Neural cell (in vitro differentiated cells): ENCODE results near the gene TMEM181. TPM values are rescaled to one million over a fixed set of nuclear protein-coding genes. Genes with fewer than 3 reads are reported as not detected.

Experiments
- H2AFZ ChIP-seq: fragments of 200-600, 300-800 bp; sonication (generic), shearing (Covaris generic); 2 replicates; pipeline ENCODE4 v1.6.0; 2014; ENCODE audit warnings: low read depth, mild to moderate bottlenecking, antibody characterized with exemption, low read length, moderate library complexity
- H3F3A ChIP-seq: fragments of 200-600 bp; shearing (Covaris generic); 2 replicates; pipeline ENCODE4 v1.6.1; 2016; ENCODE audit warnings: mild to moderate bottlenecking, moderate library complexity, mixed read lengths, antibody characterized with exemption, low read length; ENCODE audit not compliant: insufficient read depth, poor library complexity, severe bottlenecking
- H3K27ac ChIP-seq: fragments of 200-600, 300-800 bp; sonication (generic), shearing (Covaris generic); 2 replicates; pipeline ENCODE4 v1.5.1; 2014; ENCODE audit warnings: mild to moderate bottlenecking, low read length, moderate library complexity
- H3K27me3 ChIP-seq: fragments of 300-800, 200-600 bp; sonication (generic), shearing (Covaris generic); 2 replicates; pipeline ENCODE4 v1.6.0; 2014; ENCODE audit warnings: mild to moderate bottlenecking, low read depth, low read length, moderate library complexity; ENCODE audit not compliant: insufficient read depth
- H3K36me3 ChIP-seq: fragments of 300-800, 200-600 bp; sonication (generic), shearing (Covaris generic); 2 replicates; pipeline ENCODE4 v1.5.1; 2014; ENCODE audit warnings: mild to moderate bottlenecking, antibody characterized with exemption, low read length, moderate library complexity; ENCODE audit not compliant: insufficient read depth
- H3K4me2 ChIP-seq: fragments of 300-800, 200-600 bp; sonication (generic), shearing (Covaris generic); 2 replicates; pipeline ENCODE4 v1.6.0; 2014; ENCODE audit warnings: mild to moderate bottlenecking, low read length
- H3K4me3 ChIP-seq: fragments of 300-800, 200-600 bp; sonication (generic), shearing (Covaris generic); 2 replicates; pipeline ENCODE4 v1.5.1; 2014; ENCODE audit warnings: mild to moderate bottlenecking, low read length, moderate library complexity
- H3K79me2 ChIP-seq: fragments of 200-600 bp; shearing (Covaris generic); replicated peaks from 2 replicates; pipeline ENCODE4 v1.6.0; 2014; ENCODE audit warnings: mild to moderate bottlenecking, low read length, moderate library complexity; ENCODE audit not compliant: insufficient read depth
- H3K9ac ChIP-seq: fragments of 300-800, 200-600 bp; sonication (generic), shearing (Covaris generic); 2 replicates; pipeline ENCODE4 v1.6.1; 2016; ENCODE audit warnings: mild to moderate bottlenecking, low read length, mixed read lengths
- H3K9me2 ChIP-seq: fragments of 200-600 bp; shearing (Covaris generic); 2 replicates; pipeline ENCODE4 v1.6.1; 2016; ENCODE audit warnings: mild to moderate bottlenecking, low read length, mixed read lengths; ENCODE audit not compliant: insufficient read depth
- H3K9me3 ChIP-seq: fragments of 200-600, 300-800 bp; sonication (generic), shearing (Covaris generic); 2 replicates; pipeline ENCODE4 v1.6.1; 2016; ENCODE audit warnings: mild to moderate bottlenecking, mixed run types, low read length, moderate library complexity, mixed read lengths
- H4K20me1 ChIP-seq: fragments of 200-600 bp; shearing (Covaris generic); 2 replicates; pipeline ENCODE4 v1.6.1; 2016; ENCODE audit warnings: mild to moderate bottlenecking, mixed run types; ENCODE audit not compliant: insufficient read depth
- CTCF ChIP-seq: fragments of 450-650 bp; IDR thresholded peaks from 2 replicates; pipeline ENCODE4 v1.5.1; 2014; ENCODE audit warnings: antibody characterized with exemption, mild to moderate bottlenecking, moderate library complexity; ENCODE audit not compliant: poor library complexity, severe bottlenecking
- EP300 ChIP-seq: fragments of 450-650 bp; conservative IDR thresholded peaks from 2 replicates; pipeline ENCODE4 v1.6.1; 2014; ENCODE audit warnings: antibody characterized with exemption, mild to moderate bottlenecking, moderate library complexity; ENCODE audit not compliant: poor library complexity, severe bottlenecking
- EZH2 ChIP-seq: fragments of 200-600, 300-800 bp; shearing (Covaris generic), sonication (generic); IDR thresholded peaks from 2 replicates; pipeline ENCODE4 v1.6.1; 2014; ENCODE audit warnings: antibody characterized with exemption, low read length, borderline replicate concordance, mild to moderate bottlenecking; ENCODE audit not compliant: insufficient read depth, poor library complexity, severe bottlenecking
- MXI1 ChIP-seq: fragments of 450-650 bp; conservative IDR thresholded peaks from 2 replicates; pipeline ENCODE4 v1.6.1; 2014; ENCODE audit warnings: antibody characterized with exemption, mild to moderate bottlenecking; ENCODE audit not compliant: poor library complexity, severe bottlenecking
- POLR2AphosphoS5 ChIP-seq: IDR thresholded peaks from 2 replicates; pipeline ENCODE4 v1.6.1; 2012
- RAD21 ChIP-seq: fragments of 450-650 bp; conservative IDR thresholded peaks from 2 replicates; pipeline ENCODE4 v1.6.1; 2014; ENCODE audit warnings: antibody characterized with exemption, mild to moderate bottlenecking, moderate library complexity
- REST ChIP-seq: IDR thresholded peaks from 2 replicates; pipeline ENCODE4 v1.6.1; 2012; ENCODE audit warnings: borderline replicate concordance
- SMC3 ChIP-seq: fragments of 450-650 bp; conservative IDR thresholded peaks from 2 replicates; pipeline ENCODE4 v1.6.1; 2014; ENCODE audit warnings: antibody characterized with exemption, mild to moderate bottlenecking, moderate library complexity; ENCODE audit not compliant: poor library complexity
- TAF1 ChIP-seq: IDR thresholded peaks from 2 replicates; pipeline ENCODE4 v1.6.1; 2012; ENCODE audit warnings: low read depth
- polyA plus RNA-seq: library from polyadenylated mRNA; depleted of rRNA; stranded (reverse); fragments of >200 nt; gene quantifications from 2 replicates; pipeline ENCODE4 v1.2.3, GENCODE V29; 2014

TMEM181 gene
- polyA plus RNA-seq, 1 donor from 2014 or later: 47.6 TPM

GRCh38 chr6:158635427-158636073 lies 75.7 kb downstream of the TMEM181 start:
- Histone ChIP-seq H3K4me3 (no peak overlapping the region), H3K27ac (no peak overlapping the region), H3K4me2 (no peak overlapping the region), H3K9me2 (no peaks in the 10 kb centered on the region), H3K36me3 (peaks cover 5% of the 10 kb centered on the region), H4K20me1 (no peaks in the 10 kb centered on the region), H3K9ac (no peak overlapping the region), H3K27me3 (no peaks in the 10 kb centered on the region), H3K9me3 (no peaks in the 10 kb centered on the region), H3K79me2 (peaks cover 7% of the 10 kb centered on the region), H2AFZ (no peak overlapping the region), H3F3A (no peaks in the 10 kb centered on the region)
- TF ChIP-seq POLR2AphosphoS5: no peak
- TF ChIP-seq TAF1: no peak
- no peak for TF ChIP-seq RAD21
- TF ChIP-seq MXI1: no peak
- no peak for TF ChIP-seq REST
- TF ChIP-seq EZH2: no peak
- no peak for TF ChIP-seq SMC3
- TF ChIP-seq EP300: no peak
- TF ChIP-seq CTCF: no peak

DNA sequence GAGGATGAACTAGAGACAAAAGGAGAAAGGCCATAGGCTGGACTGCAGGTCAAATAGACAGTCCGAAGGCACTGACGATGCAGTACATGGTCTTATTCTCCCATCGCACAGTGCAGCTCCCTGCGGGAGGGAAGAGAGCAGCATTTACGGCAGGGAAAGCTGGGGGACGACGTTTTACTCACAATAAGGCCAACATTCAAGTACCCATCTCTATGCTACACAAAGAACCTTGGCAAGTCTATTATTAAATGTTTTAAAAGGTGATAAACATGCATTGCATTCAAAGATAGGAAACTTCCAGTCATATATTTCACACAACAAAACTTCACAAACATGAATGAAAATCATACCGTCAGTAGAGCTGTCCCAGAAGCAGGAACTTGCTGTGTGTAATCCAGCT lies 76.9 kb downstream of the TMEM181 start:
- Histone ChIP-seq H4K20me1 (no peaks in the 10 kb centered on the region), H3K4me2 (no peak overlapping the region), H3K36me3 (peaks cover 5% of the 10 kb centered on the region), H3K27ac (no peak overlapping the region), H3K9ac (no peak overlapping the region), H3F3A (no peaks in the 10 kb centered on the region), H3K4me3 (no peak overlapping the region), H3K27me3 (no peaks in the 10 kb centered on the region), H3K9me2 (no peaks in the 10 kb centered on the region), H3K79me2 (peaks cover 16% of the 10 kb centered on the region), H2AFZ (no peak overlapping the region), H3K9me3 (no peaks in the 10 kb centered on the region)
- TF ChIP-seq EZH2: no peak
- TF ChIP-seq POLR2AphosphoS5: no peak
- no peak for TF ChIP-seq RAD21
- TF ChIP-seq SMC3: no peak
- no peak for TF ChIP-seq CTCF
- TF ChIP-seq TAF1: no peak
- no peak for TF ChIP-seq MXI1
- no peak for TF ChIP-seq EP300
- TF ChIP-seq REST: no peak
